ENCODE measurements around the gene PLPPR2. TPM values are rescaled to one million over a fixed set of nuclear protein-coding genes. Genes with fewer than 3 reads are reported as not detected.

Gene PLPPR2
- total and polyA plus RNA-seq, 2 experiments from 2014 or later = 25.9 to 41.7 TPM

DNA sequence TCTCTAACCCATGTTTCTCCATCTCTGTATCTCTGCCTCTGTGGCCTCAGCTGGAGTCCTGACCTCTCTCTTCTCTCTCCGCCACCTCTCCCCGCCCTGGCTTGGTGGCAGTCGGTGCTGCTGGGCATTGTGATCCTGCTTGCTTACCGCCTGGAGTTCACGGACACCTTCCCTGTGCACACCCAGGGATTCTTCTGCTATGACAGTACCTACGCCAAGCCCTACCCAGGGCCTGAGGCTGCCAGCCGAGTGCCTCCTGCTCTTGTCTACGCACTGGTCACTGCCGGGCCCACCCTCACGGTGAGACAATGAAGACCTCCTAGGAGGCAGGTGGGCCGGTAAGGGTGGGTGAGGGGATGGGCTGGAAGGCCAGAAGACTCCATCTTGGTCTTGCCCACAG, 4.2 kb downstream of the PLPPR2 start:
- H3K36me3 ChIP-seq (replicated peaks; ENCODE audit: insufficient read depth, low read depth) = no peaks in the 10 kb centered on the region
- H3K79me2 ChIP-seq = peaks cover 6% of the 10 kb centered on the region
- H3K4me2 ChIP-seq = no peak overlapping the region
- TF ChIP-seq EZH2phosphoT487 (IDR thresholded peaks at IDR 0.05; ENCODE audit: low read depth, severe bottlenecking, unreplicated experiment) (no peak), EZH2 (IDR thresholded peaks at IDR 0.05; ENCODE audit: borderline replicate concordance) (no peak)
- TF ChIP-seq, protein P1, sequence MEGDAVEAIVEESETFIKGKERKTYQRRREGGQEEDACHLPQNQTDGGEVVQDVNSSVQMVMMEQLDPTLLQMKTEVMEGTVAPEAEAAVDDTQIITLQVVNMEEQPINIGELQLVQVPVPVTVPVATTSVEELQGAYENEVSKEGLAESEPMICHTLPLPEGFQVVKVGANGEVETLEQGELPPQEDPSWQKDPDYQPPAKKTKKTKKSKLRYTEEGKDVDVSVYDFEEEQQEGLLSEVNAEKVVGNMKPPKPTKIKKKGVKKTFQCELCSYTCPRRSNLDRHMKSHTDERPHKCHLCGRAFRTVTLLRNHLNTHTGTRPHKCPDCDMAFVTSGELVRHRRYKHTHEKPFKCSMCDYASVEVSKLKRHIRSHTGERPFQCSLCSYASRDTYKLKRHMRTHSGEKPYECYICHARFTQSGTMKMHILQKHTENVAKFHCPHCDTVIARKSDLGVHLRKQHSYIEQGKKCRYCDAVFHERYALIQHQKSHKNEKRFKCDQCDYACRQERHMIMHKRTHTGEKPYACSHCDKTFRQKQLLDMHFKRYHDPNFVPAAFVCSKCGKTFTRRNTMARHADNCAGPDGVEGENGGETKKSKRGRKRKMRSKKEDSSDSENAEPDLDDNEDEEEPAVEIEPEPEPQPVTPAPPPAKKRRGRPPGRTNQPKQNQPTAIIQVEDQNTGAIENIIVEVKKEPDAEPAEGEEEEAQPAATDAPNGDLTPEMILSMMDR (IDR thresholded peaks at IDR 0.05; ENCODE audit: poor library complexity) = no peak
- H3K4me1 ChIP-seq (ENCODE audit: insufficient read depth) = no peaks in the 10 kb centered on the region
- no peaks in the 10 kb centered on the region for H3K27me3 ChIP-seq
- H3K9me2 ChIP-seq (replicated peaks; ENCODE audit: insufficient read depth) = no peaks in the 10 kb centered on the region
- 94% methylated on average over 11 of the region's 11 CpGs for WGBS (ENCODE audit: low lambda C conversion rate, missing lambda C conversion rate)
- no peak overlapping the region for H3K27ac ChIP-seq
- H2AFZ ChIP-seq = no peak overlapping the region
- no peaks in the 10 kb centered on the region for H4K20me1 ChIP-seq (ENCODE audit: insufficient read depth, poor library complexity, severe bottlenecking)
- no peak overlapping the region for H3K4me3 ChIP-seq
- no peaks in the 10 kb centered on the region for H3K9me3 ChIP-seq (ENCODE audit: low read depth)
- DNase-seq (ENCODE audit: low spot score) = no peak

DNA sequence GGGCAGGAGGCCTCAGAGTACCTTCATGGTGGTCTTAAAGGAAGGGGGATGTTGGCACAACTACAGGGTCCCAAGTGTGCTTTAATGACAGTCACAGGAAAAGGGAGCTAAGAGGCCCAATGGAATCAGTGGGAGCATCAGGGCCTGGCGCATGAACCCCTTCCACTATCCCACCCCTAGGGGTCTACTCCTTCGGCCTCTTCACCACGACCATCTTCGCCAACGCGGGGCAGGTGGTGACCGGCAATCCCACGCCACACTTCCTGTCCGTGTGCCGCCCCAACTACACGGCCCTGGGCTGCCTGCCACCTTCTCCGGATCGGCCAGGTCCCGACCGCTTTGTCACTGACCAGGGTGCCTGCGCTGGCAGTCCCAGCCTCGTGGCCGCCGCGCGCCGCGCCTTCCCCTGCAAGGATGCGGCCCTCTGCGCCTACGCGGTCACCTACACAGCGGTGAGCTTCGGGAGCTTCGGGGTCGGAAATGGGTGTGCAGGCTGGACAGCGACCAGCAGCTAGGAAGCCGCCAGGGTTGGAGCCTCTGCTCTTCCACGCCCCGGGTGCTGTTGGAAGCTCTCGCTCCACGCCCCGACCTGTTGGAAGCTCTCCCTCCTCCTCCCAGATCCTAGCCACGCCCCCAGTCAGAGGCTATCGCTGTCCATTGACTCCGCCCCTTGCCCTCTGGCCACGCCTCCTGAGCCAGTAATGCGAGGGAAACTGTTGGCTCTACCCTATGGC, 6.0 kb downstream of the PLPPR2 start:
- Histone ChIP-seq H3K9me3 (ENCODE audit: low read depth) (no peaks in the 10 kb centered on the region), H2AFZ (no peak overlapping the region), H4K20me1 (ENCODE audit: insufficient read depth, poor library complexity, severe bottlenecking) (no peaks in the 10 kb centered on the region), H3K79me2 (no peaks in the 10 kb centered on the region), H3K4me3 (no peak overlapping the region), H3K27ac (no peak overlapping the region), H3K27me3 (no peaks in the 10 kb centered on the region), H3K4me2 (peak overlapping the region; percentile 67), H3K4me1 (ENCODE audit: insufficient read depth) (no peaks in the 10 kb centered on the region), H3K36me3 (replicated peaks; ENCODE audit: insufficient read depth, low read depth) (no peaks in the 10 kb centered on the region), H3K9me2 (replicated peaks; ENCODE audit: insufficient read depth) (no peaks in the 10 kb centered on the region)
- peak; percentile 88 for DNase-seq (ENCODE audit: low spot score)
- 20% methylated on average over 40 of the region's 43 CpGs for WGBS (ENCODE audit: low lambda C conversion rate, missing lambda C conversion rate)
- TF ChIP-seq EZH2 (IDR thresholded peaks at IDR 0.05; ENCODE audit: borderline replicate concordance) (no peak), EZH2phosphoT487 (IDR thresholded peaks at IDR 0.05; ENCODE audit: low read depth, severe bottlenecking, unreplicated experiment) (no peak)
- TF ChIP-seq, protein P1 (IDR thresholded peaks at IDR 0.05; ENCODE audit: poor library complexity) = no peak

DNA sequence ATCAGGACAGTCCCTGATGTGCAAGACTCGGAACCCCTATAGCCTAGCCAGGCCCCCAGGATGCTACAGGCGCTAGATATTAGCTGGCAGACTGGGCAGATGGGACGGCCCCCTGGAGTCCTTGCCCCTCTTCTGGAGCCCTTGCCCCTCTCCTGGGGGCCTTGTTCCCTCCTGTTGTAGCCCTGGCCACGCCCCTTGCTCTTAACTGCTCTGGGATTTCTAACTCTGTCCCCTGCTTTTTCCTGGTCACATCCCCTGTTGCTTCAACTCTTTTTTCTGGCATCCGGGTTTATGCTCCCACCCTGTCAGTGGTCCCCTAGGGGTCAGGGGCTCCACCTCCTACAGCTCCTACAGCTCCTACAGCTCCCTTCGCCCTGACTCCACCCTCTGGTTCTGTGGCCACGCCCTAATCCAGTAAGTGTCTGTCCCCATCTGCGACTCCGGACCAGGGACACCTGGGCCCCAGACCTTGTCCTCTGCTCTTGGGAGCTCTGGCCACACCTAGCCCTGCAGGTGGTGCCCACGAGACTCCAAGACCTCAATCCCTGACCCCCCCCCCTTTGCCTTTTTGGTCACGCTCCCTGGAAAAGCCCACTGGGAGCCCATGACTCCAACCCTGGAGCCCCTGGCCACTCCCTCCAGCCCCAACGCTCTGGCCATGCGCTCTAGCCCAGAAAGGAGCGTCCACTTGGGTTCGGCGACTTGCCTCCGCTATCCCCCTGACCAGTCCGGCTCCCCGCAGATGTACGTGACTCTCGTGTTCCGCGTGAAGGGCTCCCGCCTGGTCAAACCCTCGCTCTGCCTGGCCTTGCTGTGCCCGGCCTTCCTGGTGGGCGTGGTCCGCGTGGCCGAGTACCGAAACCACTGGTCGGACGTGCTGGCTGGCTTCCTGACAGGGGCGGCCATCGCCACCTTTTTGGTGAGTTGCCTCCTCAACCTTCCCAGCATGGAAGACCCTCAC, 6.8 kb downstream of the PLPPR2 start:
- Histone ChIP-seq H3K27ac (no peak overlapping the region), H2AFZ (no peak overlapping the region), H3K79me2 (no peaks in the 10 kb centered on the region), H3K9me2 (replicated peaks; ENCODE audit: insufficient read depth) (no peaks in the 10 kb centered on the region), H3K4me3 (no peak overlapping the region), H3K4me1 (ENCODE audit: insufficient read depth) (no peaks in the 10 kb centered on the region), H3K27me3 (no peaks in the 10 kb centered on the region), H3K36me3 (replicated peaks; ENCODE audit: insufficient read depth, low read depth) (no peaks in the 10 kb centered on the region), H3K4me2 (peak overlapping the region; percentile 67), H4K20me1 (ENCODE audit: insufficient read depth, poor library complexity, severe bottlenecking) (no peaks in the 10 kb centered on the region), H3K9me3 (ENCODE audit: low read depth) (no peaks in the 10 kb centered on the region)
- TF ChIP-seq, protein P1 (IDR thresholded peaks at IDR 0.05; ENCODE audit: poor library complexity) = no peak
- no peak for TF ChIP-seq EZH2phosphoT487 (IDR thresholded peaks at IDR 0.05; ENCODE audit: low read depth, severe bottlenecking, unreplicated experiment)
- no peak for TF ChIP-seq EZH2 (IDR thresholded peaks at IDR 0.05; ENCODE audit: borderline replicate concordance)
- 68% methylated on average over 33 of the region's 35 CpGs for WGBS (ENCODE audit: low lambda C conversion rate, missing lambda C conversion rate)
- DNase-seq (ENCODE audit: low spot score) = no peak

Measured in hepatocyte (in vitro differentiated cells).